NOMO-1 treated with DMSO at 0.1 percent for 48 hours (cell line): ENCODE measurements around the gene YWHAQ.

Experiments
- DNase-seq: peaks from one replicate; lab custom pipeline; 2025; ENCODE audit not compliant: unreplicated experiment; lab: John Stamatoyannopoulos, UW

YWHAQ gene

DNA sequence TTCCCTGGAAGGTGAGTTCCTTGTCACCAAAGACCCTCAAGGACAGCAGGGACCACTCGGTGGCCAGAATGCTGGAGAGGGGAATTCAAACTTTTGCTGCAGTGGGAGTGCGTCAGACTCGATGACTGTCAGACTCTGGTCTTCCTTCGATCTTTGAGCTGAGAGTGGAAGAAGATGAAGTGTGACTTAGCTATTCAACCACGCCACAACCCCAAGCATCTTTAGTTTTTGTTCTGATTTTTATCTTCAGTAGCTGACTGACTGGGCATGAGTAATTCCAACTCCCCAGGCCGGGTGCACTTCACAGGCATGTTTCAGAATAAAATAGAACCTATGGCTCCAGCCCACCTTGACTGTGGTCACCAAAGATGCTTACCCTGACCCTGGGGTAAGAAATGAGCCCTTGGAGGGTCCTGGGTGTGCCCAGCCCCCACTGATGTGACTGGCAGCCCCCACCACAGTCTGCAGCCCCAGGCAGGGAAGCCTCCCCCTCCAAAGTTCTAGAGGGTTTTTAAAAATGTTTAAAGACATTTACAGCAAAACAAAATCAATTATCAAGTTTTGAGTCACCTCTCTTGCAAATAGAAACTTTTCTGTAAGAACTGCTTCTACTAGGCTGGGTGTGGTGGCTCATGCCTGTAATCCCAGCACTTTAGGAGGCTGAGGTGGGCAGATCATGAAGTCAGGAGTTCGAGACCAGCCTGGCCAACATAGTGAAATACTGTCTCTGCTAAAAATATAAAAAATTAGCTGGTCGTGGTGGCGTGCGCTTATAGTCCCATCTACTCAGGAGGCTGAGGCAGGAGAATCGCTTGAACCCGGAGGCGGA lies 24.9 kb upstream of the YWHAQ start:
- no peak for DNase-seq

DNA sequence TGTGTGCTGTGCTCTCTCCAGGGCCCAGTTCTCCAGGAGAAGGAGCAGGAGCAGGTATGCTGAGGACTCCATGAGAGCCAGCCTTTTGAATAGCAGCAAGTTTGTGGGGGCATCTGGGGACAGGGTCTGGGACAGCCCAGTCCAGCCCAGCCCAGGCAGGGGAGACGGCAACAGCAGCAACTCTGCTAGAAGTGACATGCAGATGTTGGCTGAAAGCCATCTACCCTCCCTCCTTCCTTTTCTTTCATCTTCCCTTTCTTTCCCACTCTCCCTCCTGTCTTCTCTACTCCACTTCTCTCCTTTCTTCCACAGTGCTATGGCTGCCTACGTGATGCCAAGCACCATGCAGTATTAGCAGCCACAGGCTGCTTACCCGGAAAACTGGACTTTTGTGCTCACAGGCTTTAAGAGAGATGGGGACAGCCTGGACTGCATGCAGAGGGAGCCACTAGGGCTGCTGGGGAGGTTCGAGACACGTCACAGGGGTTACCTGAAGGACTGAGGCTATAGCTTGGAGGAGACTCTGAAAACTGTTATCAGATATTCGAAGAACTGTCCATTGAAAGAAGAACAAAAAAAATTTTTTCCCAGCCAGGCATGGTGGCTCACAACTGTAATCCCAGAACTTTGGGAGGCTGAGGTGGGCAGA lies 23.8 kb upstream of the YWHAQ start:
- no peak for DNase-seq

DNA sequence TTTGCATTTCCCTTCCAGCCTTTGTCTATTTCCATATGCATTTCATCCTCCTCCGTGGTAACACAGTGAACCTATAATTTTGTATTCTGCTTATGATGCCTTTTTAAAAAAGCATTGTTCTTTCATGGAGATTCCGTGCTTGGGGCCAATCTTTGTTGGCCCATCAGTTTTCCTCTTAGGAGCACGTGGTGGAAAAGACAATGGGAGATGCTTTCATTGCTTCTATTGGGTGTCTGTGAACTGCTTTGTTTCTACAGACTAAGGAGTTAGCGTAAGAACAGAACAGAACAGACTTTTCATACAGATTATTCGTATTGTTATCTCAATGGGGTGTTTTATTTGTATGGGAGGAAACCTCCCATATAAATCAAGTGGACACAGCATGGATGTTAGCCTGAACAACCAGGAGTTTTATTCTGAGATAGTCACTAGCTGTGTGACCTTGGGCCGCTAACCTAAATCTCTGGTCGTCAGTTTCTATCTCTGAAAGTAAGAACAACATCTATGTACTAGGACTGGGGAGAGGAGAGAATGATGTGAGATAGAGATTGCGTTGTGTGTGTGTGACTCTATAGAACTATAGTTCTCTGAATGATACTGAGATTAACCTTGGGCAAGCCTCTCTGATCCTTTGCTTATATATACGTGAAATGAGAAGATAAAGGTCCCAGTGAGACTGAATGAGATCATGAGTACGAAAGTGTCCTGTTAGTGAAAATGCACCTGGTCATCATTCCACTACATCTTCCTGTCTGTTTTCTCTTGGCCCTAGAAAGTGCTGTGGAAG lies 22.9 kb upstream of the YWHAQ start:
- DNase-seq: no peak

DNA sequence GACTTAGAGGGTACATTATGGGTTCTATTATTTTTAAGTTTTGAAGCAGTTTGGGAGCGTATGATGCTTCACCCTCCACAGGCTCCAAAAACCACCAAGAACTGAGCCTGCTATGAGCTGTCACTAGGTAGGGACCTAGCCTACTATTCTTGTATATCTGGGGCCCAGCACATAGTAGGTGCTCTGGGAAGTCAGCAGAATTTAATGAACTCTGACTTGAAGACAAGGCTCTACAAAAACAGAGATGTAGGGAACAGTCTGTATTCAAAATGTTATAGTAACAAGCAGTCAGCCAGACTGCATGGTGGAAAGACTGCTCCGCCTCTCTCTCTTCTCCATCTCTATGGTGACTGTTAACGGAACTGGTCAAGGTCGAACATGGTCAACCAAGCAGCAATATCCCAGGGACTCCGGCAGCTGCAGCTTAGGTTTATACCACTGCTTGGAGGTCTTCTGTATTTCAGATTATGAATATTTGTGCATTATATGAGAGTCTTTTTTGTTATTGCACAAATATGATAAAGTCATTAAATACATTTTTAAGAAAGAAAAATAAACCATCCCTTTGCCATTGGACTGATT lies 22.2 kb upstream of the YWHAQ start:
- DNase-seq: no peak

DNA sequence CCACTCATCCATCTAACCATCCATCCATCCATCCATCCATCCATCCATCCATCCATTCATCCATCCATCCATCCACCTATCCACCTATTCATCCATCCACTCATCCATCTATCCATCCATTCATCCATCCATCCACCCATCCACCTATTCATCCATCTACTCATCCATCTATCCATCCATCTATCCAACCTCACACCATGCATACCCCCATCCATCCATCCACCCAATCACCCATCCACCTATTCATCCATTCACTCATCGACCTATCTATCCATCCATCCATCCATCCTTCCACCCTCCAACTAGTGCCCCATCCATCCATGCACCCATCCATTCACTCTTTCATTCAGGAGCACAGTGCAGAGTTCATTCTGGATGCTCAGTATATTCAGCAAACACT lies 21.5 kb upstream of the YWHAQ start:
- no peak for DNase-seq

DNA sequence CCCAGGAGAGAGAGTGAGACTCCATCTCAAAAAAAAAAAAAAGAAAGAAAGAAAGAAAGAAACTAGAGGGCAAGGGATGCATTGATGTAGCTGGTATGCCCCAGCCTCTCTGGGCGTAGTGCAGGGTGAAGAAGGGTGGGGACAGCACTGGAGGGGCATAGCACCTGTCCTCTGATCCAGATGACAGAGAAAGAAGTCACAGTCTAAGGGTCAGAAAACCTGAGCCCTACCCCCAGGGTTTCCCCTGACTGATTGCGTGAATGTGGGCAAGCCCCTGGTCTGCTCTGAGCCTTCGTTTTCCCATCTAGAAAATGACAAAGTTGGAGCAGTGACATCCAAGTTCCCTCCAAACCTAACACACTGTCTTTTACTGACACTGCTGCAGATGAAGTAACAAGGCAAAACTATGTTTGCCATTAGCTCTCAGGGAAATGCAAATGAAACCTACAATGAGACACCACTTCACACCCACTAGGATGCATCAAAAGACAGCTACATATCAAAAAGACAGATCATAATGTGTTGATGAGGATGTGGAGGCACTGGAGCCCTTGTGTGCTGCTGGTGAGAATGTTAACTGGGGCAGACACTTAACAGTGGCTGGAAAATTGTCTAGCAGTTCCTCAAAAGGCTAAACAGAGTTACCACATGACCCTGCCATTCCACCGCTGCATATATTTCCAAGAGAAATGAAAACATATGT lies 19.5 kb upstream of the YWHAQ start:
- no peak for DNase-seq

DNA sequence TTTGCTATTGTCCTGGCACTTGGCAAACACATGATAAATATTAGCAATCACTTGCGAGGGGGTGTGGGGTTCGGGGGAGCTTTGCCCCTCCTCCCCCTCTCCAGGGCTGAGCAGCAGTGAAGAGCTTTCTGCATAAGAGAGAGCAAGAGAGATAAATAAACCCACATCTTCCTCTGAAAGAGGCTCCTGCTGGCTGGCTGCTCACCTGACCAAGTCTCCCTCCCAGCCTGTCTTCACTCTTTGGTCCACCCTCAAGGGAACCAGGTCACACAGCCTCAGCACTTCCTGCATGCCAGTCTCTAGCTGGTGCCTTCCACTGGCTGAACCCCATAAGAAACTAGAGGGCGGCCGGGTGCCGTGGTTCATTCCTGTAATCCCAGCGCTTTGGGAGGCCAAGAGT lies 18.5 kb upstream of the YWHAQ start:
- no peak for DNase-seq

DNA sequence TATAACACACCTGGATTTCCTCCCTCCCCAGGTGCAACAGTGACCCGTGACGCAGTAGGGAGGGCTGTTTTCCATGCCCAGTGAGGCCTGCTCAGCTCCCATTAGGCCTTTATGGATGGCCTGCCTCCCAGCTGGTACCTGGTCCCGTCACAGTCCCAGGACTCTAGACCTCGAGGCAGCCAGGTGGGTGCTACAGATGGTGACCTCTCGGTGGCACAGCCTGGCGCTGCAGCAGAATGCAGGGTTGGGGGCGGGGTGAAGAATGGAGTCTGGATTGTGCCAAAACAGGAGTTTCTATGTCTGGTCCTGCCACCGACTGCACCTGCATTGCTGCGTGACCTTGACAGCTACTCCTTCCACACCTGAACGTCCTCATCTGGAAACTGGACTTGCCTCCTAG lies 18.0 kb upstream of the YWHAQ start:
- DNase-seq: no peak

DNA sequence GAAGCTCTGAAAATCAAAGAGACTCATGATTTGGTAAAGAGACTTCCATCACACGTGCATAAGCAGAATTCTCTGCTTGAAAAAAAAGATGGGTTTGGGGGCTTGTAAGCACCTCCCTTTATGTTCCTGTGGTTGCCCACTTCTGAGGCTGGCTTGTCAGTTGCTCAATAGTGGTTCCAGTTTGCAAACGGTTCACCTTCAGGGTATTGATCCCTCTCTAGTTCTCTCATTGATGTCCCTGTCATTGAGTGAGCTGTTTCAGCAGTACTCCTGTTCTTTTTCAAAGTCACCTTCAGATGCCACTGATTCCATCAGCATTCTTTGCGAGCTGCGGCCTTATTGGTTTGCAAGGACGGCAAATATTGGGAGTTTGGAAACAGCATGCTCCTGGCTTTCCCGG lies 17.1 kb upstream of the YWHAQ start:
- DNase-seq: no peak

DNA sequence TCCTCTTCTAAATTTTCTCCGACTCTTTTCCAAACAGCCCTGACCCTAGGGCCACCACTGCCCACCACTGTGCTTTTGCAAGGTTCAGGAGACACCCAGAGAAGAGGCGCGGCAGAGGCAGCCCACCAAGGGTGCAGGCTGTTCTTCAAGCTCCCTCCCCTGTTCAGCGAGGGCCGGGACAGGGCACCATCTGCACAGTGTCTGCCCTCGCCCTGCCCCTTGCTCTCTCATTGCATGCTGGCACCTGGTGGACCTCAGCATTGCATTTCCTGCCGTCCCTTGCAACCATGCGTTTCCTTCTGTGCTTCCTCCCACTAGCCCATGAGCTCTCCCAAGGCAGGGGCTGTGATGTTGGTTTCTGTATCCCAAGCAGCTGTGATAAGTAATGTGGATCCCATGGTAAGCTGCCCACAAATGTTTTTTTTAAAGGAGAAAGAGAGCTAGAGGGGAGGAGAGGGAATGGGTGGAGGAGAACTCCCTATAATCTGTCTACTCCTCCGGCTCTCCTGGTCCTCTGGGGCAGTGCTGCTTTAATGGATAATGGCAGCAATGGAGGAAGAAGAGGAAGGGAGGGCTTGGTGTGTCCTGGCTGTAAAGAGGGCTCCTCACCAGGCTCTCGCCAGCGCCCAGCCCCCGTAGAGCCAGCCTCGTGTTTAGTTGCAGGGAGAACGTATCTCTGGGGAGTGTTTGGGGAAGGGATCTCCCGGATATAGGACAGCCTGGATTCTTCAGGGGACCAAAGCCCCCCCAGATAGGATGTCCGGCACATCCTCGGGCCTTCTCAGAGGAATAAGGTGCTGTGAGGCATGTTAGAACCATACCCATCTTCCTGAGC lies 15.6 kb upstream of the YWHAQ start:
- no peak for DNase-seq

DNA sequence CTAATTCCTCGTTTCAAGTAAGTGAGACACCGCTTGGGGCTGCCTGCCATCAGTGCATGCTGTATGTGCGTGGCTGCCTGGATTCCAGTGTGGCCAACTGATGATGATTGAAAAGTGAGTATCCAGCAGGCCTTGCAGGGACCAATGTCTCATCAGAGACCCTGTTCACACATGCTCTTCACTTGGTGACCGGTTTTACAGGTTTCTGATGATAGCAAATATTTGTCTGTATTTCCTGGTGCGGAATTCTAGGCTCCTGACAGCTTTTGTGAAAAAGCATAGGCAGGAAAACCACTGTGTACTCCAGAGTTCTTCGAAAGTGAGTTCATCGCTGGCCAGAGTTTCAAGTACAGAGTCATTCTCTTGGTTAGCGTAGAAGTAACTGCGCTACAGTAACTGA lies 13.8 kb upstream of the YWHAQ start:
- no peak for DNase-seq

DNA sequence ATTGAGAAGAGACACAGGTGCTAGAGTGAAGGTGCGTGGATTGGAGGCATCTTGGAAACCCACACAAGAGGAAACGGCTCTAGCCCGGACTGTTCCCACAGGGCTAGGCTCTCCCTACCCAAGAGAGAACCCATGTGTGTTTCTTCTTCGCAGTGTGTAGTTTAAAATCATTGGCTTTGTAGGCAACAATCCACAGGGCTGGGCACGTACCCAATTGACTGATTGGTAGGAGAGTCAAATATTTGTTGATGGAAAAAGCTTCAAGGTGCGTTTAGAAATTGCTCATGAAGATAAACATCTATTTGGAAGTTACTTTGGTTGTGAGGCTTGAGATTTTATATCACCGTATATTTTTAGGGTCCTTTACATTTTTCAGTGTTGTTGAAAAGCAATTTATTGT lies 13.2 kb upstream of the YWHAQ start:
- no peak for DNase-seq

DNA sequence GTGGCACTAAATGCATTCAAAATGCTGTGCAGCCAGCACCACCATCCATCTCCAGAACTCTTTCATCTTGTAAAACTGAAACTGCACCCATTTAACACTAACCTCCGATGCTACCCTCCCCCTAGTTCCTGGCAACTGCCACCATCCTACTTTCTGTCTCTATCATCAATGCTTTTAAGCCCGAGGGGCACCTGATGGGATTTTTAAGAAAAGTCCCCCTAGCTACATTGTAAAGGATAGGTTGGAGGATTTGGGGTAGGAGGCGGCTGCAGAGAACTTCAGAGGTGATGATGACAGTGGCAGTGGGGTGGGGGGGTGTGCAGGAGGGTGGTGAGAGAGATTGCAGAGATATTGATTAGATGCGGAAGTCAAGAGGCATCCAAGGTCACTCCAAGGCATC lies 10.8 kb upstream of the YWHAQ start:
- DNase-seq: no peak

DNA sequence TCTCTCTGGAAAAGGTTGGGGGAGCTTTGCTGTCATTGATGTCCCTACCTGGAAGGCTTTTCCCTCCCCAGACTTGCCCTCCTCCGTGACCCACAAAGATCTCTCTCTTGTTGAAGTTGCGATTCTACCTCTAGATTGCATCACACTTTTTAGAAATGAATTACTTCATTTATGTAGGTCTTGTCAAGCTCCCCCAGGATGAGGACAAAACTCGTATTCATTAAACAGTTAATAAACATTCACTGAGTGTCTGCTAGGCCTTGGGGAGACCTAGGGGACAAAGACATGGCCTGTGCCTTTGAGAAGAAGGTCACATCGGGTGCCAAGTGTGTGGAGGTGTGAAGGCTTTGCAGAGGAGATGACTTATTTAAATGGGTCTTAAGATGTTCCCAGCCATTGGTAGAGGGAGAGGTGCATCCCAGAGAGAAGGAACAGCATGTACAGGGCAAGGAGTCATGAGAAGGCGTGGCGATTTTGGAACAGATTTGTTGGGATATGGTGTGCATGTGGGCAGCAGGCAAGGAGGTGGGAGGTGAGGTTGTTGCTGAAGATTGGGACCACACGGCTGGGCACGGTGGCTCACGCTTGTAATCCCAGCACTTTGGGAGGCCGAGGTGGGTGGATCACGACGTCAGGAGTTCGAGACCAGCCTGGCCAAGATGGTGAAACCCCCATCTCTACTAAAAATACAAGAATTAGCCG lies 9.8 kb upstream of the YWHAQ start:
- DNase-seq: no peak

DNA sequence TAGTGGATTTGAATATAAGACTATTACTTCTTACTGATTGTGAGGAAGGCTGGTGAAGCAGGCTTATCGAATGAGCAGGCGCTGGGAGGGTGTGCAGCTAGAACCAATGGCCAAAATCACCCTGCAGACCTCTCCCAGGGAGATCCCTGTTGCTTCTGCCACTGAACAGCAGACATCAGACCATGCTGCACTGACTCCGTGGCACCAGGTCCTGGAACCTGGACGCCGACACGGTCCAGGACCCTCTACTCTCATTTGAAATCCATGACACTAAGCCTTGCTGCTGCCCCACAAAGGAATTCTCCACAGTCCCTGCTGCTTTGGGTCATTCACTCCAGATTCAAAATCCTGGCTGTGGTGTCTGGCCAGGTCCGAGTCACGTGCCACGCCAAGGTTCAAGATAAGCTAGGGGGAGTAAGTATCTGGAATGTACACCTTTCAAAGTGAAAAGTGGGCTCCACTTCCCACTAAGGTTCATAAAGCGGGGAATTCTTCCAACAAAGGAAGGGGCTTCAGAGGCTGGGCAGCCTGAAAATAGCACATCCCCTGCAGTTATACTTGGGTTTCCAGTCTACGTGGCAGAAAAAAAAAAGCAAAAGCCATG lies 9.0 kb upstream of the YWHAQ start:
- no peak for DNase-seq

DNA sequence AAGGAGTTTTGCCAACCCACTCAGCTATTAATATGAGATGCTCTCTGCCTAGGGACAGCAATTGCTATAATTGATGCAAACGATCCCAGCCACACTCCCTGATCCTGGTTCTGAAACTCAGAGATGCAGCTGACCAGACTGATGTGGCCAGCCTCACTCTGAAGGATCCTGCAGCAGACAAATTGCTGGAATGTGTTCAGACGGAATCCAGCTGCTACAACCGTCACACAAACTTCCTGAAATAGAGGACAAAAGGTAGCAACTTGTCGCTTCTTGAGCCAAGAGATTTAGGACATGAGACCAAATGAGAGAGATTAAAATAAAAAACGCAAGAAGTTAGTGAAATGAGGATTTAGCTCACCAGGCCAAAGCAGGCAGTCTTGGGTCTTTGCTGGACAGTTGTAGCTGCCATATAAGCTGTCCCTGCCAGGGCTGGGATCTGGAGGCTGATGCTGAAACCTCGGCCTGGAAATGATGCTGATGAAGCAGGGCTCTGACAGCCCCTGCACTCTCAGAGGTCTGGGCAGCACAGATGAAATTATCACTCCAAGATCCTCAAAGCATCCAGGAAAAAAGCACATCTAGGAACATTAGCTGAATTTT lies 8.3 kb upstream of the YWHAQ start:
- DNase-seq: no peak

DNA sequence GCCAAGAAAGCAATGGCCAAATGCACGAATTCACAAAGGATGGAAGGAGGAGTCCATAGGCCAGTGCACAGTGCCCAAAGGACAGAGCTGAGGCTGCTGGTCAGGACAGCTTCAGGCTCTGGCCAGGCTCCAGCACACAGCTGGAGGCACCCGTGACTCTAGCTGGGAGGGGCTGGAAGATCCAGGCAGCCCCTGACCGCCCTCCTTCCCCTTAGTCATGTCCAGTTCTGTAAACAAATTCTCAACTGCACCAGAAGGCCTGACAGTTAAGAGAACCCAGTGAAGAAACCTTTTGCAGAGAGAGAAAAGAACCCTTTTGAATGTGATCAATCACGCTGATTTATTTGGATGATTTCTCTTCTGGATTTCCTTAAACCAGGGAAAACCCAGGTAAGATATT lies 7.7 kb upstream of the YWHAQ start:
- DNase-seq: no peak

DNA sequence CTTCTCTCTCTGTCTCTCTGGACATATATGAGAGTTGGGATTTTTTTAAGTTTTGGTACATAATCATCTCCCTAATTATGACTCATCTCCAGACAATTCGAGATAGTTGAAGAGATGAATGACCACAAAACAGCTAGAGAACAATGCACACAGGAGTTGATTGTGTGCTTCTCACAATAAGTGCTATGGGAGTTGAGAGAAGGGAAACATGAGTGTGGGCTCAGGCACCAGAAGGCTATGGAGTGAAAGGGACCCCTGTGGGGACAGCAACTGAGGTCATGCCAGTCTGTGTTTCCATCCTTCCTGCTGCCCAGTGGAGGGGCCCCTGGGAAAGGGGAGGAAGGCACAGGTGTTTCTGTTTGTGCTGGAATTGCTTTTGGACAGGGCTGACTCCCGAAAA lies 6.5 kb upstream of the YWHAQ start:
- no peak for DNase-seq

DNA sequence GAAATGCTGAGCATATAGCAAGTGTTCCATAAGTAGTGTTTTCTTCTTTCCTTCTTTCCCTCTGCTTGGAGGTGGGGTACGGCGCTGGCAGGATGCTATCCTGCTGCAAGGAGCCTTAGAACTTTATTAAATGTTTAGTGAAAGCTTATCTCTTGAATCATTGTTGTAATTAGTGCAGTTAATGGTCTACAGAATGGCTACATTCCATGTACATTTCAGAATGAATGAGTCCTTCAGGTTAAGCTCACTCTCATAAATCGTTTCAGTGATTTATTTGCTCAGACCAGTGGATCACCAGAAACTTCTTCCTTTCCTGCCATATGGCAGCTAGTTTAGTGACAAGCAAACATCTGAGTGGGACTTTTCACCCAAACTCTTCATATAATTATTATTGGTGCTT lies 3.3 kb upstream of the YWHAQ start:
- DNase-seq: no peak
